Retina (tissue), 1 donor: ENCODE results near the gene OLFML2A.
A peak's percentile ranks its signal among the peaks of the same experiment; 100 is the strongest.

Source experiments
- DNase-seq: peaks from one replicate; pipeline ENCODE4 v3.0.0-alpha.2; 2016

Gene OLFML2A

DNA sequence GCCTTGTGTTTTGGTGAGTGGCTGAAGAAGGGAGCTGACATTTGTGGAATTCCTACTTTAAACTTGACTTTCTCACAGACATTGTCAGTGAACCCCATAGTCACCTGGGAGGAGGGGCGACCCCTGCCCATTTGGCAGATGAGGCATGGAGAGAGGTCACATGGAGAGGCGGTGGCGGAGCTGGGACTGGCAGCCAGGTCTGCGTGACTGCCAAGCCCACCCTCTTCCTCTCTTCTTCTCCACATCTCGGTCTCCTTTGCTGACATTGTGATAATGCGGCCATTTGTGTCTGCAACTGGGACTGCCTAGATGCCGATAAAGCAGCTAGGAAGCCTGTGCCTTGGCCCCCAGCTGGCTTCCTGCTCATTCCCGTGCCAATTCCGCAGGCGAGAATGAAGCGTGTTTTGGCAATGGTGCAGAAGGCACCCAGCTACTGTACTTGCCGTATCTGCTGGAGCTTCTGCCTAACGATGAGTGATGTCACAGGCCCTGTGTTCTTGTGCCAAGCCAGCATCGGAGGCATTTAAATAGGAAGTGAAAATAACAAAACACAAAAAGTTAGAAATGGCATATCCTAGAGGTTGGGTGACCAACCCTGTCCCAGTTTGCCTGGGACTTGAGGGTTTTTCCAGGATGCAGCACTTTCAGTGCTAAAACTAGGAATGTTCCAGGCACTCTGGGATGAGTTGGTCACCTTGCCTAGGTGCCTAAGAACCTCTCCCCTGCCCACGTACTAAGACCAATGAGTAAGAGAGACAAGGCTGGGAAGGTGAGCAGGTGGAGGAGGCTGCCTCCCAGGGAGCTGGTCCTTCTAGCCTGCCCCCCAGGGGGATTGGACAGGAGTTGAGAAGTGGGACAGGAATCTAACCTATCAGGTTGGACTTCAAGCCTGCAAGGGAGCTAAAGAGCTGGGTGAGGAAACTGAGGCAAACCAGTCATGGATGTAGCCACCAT, 23.6 kb downstream of the OLFML2A start:
- DNase-seq = no peak

DNA sequence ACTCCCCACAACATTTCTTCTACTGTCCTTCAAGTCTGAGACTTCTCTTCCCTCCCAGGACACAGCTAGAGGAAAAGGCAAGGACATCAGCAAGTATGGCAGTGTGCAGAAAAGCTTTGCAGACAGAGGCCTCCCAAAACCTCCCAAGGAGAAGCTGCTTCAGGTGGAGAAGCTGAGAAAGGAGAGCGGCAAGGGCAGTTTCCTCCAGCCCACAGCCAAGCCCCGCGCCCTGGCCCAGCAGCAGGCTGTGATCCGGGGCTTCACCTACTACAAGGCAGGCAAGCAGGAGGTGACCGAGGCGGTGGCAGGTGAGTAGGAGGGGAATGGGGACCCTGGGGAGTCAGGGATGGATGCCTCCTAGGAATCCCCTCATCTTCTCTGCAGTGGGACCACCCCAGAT, 24.4 kb downstream of the OLFML2A start:
- DNase-seq = no peak

DNA sequence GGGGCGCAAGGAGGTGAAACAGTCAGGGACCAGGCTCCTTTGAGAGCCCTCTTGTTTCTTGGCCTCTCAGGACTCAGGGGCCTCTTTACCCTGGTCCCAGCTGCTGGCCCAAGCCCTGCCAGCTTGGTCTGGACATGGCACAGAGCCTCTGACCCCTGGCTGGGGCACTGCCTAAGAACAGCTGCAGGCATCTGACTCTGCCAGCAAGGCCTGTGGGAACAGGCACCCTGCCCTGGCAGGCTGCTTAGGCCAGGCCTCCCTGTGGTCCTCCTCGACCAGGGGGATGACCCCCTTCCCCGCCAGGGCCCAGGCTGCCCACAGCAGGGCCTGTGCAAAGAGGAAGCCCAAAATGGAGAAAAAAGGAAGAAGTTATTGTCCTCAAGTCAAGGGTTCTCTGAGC, 25.5 kb downstream of the OLFML2A start:
- no peak for DNase-seq

DNA sequence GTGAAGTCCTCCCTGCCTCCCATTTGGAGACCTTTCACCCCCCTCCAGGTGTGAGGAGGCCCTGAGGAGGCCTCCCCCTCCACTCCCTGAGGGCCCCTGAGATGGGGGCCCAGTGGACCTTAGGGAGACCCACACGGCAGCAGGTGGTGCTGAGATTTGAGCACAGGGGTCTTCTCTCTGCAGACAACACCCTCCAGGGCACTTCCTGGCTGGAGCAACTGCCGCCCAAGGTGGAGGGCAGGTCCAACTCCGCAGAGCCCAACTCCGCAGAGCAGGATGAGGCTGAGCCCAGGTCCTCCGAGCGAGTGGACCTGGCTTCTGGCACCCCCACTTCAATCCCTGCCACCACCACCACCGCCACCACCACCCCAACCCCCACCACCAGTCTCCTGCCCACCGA, 27.0 kb downstream of the OLFML2A start:
- no peak for DNase-seq

DNA sequence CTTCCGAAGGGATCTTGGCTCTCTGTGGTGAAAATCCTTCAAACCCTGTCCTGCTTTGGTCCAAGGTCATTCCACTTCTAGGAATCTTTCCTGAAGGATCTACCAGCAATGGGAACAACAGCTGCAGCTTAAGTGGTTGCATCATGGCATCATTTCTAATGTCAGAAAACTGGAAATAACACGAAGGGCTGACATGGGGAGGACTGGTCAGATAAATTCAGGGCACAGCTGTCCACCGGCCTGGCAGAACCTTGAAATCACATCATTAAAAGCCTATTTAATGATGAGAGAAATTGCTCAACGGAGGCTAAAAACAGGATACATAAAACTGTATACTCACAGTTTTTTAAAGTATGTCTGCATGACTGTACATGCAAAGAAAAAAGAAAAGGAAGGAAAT, 28.3 kb downstream of the OLFML2A start:
- no peak for DNase-seq

DNA sequence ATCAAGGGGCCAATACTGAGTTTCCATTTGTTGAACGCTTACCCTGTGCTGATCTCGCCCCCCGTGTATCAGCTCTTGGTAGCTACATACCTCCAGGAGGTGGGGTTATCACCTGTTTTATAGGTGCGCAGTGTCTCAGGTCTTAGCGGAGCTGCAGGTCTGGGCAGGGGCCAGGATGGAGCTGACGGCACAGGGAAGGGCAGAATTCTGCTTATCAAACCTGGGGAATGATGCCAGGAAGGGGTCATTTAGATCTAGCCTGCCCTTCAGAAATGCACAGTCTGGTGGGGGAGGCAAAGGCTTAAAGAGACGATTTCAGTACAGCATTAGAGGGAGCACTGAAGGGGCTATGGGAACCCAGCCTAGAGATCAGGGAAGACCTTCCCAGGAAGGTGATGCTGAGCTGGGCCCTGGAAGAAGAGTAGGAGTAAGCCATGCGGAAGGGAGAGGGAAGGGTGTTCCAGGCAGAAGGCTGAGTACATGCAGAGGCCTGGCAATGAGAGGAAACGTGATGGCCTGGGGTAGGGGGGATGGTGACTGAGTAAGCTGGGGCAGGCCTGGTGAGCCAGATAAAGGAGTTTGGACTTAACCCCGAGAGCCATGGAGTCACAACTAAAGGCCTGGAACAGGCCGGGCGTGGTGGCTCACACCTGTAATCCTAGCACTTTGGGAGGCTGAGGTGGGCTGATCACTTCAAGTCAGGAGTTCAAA, 31.5 kb downstream of the OLFML2A start:
- DNase-seq = no peak

DNA sequence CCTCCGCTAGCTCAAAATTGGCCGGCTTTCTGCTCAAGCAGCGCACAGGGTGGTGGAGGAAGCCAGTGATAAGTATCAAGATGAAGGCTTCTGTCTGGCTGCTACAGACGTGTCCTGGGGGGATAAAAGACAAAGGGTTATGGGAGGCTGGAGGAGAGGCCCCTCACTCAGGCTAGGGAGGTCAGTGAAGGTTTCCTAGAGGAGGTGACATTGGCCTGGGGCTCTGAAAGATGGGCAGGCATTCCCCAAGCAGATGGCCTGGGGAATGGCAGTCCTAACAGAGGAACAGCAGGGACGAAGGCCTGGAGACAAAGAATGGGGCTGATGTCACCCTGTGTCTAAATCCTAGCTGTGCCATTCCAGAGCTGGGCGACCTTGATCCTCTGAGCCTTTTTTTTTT, 32.3 kb downstream of the OLFML2A start:
- no peak for DNase-seq

DNA sequence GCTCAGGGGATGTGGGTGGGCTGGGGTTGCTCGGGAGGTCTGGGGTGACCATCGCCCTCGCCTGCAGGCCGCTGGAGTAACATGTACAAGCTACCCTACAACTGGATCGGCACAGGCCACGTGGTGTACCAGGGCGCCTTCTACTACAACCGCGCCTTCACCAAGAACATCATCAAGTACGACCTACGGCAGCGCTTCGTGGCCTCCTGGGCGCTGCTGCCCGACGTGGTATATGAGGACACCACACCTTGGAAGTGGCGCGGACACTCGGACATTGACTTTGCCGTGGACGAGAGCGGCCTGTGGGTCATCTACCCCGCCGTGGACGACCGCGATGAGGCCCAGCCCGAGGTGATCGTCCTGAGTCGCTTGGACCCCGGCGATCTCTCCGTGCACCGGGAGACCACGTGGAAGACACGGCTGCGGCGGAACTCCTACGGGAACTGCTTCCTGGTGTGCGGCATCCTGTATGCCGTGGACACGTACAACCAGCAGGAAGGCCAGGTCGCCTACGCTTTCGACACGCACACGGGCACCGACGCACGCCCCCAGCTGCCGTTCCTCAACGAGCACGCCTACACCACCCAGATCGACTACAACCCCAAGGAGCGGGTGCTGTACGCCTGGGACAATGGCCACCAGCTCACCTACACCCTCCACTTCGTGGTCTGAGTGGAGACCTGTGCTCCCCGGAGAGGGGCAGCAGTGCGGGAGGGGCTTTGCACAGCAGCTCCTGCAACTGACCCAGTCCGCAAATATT, 33.0 kb downstream of the OLFML2A start:
- no peak for DNase-seq

DNA sequence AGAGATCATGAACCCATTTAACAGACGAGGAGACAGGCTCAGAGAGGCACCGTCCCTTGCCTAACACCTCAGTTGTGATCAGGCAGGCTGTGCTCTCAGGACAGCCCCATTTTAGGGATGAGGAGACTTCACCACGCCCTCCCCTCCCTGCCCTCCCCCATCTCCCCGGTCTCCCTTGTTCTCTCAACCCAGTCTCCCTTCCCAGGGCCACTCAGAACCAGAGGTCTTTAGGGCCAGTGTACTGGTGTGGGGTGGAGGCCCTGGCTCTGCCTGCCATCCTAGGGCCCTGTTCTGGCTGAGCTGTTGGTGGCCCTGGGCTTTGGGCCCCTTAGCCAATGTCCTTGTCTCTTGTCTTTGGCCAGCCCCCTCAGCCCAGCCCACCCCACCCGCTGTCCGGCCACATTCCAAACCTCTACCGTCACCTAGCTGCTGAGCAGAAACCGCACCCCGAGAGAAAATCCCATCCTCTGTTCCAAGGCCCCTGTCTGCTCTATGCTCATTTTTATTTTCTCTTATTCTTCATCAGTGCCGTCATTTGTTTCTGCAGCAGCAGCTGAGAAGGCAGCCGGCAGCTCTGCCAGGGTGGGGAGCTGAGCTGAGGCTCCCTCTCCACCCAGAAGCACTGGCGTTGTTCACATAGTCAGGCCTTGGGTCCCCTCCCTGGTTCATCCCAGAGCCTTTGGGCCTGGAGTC, 33.9 kb downstream of the OLFML2A start:
- peak; percentile 60 for DNase-seq

DNA sequence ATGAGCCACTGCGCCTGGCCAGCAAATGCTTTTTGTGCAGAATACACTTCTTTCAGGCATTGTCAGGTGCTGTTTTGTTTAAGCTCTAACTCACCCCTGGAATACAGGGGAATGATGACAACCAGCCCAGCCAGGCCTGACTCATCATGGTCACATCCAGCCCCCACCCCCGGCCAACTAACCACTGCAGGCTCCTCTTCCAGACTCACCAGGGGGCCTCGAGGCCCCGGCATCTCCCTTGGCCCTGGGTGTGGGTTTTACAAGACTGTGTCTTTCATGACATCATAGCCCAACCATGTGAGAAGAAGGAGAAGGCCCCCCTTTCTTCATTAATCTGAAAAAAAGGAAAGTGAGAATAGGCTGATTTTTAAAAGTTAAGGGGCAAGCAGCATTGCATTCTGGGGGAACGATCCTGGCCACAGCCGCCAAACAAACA, 35.5 kb downstream of the OLFML2A start:
- no peak for DNase-seq

DNA sequence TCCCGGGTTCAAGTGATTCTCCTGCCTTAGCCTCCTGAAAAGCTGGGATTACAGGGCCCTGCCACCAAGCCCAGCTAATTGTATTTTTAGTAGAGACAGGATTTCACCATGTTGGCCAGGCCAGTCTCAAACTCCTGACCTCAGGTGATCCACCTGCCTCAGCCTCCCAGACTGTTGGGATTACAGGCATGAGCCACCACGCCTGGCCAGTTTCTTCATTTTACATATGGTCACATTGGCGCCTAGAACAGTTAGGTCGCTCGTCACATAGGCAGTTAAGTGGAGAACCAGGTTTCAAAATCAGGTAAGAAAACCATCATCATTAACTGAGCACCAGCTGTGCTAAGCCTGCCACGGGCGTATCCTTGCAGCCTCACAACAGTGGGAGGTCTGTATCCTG, 36.1 kb downstream of the OLFML2A start:
- no peak for DNase-seq

DNA sequence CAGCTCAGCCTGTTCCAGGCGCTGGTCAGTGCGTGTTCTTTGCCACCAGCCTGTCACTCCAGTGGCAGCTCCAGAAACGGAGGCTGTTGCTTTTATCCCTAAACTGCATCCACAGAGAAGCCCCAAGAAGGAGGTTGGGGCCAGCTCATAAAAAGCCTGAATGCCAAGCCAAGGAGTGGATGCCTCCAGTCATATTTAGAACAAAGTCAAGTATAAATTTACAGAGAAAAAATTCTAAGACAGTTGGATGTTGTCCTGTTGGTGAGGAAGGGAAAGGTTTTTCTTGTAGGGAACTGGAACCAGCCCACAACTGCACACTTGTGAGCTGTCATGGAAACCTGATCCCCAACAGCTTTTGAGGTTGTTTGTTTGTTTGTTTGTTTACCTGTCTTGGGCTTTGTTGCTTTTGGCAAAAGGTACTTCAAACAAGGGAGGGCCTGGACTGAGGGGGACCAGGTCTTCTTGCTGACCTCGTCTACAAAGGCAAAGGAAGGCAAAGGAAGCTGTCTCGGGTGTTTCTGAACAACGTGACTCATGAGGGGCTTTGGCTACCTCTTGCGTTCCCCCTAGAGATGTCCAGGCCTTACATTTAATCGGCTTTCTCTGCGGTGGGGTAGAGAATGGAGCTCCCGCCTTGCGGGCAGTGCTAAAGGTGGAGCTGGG, 36.7 kb downstream of the OLFML2A start:
- DNase-seq = no peak

DNA sequence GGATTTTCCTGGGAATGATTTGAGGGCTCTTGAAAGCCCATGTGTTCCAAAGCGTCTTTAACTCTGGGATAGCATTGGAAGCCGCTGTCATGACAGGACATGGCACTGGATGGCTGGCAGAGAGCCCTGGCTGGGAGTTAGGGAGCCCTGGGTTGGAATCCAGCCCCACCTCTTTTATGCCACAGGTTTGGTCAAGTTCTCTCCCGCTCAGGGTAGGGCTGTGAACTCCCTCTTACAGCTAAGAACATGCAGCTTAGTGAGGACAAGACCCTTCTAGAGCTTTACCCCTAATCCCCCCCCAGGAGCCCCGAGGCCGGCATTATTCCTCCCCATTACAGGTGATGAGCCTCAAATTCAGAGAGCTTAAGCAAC, 37.2 kb downstream of the OLFML2A start:
- no peak for DNase-seq

DNA sequence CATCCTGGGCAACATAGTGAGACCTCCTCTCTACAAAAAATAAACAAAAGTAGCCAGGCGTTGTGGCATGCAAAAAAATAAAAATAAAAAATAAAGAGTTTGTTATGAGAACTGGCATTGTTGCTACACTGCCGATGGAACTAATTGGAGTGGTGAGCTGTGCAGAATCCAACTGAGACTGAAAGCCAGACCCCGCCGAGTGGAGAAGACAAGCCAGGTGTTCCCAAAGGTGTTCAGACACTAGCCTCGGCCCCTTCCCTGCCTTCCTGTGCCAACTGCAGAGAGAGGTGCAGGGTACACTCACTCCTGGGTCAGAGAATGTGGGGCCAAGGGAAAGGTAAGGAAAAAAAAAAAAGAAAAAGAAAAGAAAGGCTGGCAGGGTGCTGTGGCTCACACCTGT, 38.7 kb downstream of the OLFML2A start:
- DNase-seq = no peak

DNA sequence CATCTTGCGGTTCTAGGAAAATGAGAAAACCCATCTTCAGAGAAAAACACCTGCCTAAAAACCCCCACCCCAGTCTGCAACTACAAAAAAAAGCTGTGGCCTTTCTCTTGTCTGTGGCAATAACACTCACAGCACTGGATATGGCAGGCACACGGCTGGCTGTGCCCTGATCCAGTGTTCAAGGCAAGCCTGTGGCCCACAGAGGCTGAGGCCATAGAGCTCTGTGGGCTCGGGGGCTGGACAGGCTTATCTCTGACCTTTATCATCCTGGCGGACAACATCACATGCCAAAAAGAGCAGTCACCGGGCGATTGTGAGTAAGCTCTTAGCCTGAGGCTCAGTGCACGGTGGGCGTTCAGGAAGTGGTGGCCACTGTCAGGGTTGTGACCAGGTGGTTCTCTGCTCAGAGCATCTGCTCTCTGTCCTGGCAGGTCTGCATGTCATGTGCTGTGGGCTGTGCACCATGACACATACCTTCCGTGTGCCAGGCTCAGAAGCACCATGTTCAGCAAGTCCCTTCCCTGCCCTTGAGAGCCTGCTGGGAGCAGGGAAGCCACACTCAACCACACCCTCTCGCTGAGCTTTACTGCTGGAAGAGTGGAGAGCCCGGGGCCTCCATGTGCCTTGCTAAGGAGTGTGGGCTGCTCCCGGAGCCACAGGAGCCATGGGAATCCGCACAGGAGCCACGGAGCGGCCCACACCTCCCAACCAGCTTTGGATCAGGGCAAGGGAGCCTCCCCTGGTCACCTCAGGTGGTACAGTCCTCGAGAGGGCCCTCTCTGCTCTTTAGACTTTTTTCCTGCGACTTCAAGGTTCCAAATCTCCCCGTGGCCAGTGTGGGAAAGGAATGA, 41.7 kb downstream of the OLFML2A start:
- no peak for DNase-seq

DNA sequence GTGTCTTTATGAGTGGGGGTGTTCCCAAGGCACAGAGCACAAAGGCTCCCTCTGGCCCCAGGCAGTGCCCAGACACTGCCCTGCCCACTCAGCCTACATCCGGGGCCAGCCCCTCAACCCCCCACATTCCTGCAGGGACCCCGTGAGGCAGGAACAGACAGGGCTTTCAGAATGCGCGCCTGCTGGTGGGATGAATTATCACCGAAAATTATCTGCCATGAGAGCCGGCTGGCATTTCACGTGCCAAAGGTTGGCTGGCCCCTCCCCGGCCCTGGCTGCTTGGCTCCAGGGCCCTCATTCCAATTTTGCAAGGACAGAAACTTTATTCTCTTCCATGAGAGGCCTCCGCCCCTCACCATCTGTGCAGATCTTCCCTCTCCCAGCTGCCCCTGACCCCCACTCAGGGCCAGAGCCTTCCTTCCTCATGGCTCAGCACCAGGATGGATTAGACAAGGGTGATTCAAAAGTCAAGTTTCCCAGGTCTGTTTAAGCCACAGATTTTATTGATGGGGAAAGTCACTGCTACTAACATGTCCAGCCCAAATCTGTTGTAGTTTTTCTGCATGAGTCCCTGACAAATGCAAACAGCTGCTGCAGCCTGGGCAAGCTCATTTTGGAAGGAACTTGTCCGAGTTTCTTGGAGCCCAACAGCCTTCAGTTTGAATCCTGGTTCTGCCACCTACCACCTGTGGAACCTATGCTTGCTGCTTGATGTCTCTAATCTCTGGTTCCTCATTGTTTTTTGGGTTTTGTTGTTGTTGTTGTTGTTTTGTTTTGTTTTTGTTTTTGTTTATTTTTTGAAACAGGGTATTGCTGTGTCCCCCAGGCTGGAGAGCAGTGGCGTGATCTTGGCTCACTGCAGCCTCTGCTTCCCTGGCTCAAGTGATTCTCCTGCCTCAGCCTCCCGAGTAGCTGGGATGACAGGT, 44.0 kb downstream of the OLFML2A start:
- no peak for DNase-seq

DNA sequence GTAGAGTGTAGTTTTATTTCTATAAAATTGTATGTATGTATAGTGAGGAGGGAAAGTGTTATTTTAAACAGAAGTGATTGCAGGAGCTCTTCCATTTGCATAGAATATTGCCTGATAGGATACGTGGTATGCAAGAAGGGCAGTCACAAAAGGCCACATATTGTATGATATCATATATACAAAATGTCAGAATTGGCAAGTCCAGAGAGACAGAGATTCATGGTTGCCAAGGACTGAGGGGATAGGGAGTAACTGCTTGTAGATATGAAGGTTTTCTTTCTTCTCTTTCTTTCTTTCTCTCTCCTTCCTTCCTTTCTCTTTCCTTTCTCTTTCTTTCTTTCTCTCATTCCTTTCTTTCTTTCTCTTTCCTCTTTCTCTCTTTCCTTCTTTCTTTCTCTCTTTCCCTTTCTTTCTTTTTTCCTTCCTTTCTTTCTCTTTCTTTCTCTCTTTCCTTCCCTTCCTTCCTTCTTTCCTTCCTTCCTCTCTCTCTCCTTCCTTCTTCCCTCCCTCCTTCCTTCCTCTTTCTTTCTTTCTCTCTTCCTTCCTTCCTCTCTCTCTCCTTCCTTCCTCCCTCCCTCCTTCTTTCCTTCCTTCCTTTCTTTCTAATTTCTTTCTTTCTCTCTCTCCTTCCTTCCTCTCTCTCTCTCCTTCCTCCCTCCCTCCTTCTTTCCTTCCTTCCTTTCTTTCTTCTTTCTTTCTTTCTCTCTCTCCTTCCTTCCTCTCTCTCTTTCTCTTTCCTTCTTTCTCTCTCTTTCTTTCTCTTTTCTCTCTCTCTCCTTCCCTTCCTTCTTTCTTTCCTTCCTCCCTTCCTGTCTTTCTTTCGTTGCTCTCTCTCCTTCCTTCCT, 51.8 kb downstream of the OLFML2A start:
- no peak for DNase-seq

DNA sequence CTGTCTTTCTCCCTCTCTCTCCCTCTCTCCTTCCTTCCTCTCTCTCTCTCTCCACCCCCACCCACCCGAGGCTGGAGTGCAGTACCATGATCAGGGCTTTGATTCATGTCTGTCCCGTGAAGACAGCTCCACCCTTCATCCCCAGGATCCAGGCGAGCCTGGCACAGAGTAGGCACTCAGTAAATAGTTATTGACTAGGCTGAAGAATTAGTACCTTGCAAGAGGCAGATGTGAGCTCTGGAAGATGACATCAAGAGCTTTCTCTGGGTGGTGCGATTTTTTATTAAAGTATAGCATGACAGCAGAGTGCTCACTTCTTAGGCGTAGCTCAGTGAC, 52.4 kb downstream of the OLFML2A start:
- DNase-seq = no peak

DNA sequence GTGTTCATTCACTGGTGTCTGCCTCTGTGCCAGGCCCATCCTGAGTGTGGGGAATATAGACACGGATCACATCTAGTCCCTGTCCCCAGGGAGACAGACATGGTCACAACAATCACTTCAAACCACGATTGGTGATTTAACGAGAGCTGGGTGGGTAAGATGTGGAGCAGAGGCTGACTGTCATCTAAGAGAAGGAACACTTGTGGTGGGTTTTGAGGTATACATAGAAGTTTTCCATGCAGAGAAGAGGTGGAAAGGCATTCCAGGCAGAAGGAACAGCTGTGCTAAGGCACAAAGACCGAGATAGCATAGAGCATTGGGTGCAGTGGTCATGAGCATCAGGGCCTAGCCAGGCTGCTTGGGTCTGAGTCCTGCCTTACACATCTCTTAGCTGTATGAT, 53.7 kb downstream of the OLFML2A start:
- no peak for DNase-seq
